AML-193 (cell line): ENCODE data around the gene SLC23A3.

Source experiments
- DNase-seq, 2 experiments: peaks; one replicate each; lab custom pipeline; 2025; lab: John Stamatoyannopoulos, UW

SLC23A3 gene

DNA sequence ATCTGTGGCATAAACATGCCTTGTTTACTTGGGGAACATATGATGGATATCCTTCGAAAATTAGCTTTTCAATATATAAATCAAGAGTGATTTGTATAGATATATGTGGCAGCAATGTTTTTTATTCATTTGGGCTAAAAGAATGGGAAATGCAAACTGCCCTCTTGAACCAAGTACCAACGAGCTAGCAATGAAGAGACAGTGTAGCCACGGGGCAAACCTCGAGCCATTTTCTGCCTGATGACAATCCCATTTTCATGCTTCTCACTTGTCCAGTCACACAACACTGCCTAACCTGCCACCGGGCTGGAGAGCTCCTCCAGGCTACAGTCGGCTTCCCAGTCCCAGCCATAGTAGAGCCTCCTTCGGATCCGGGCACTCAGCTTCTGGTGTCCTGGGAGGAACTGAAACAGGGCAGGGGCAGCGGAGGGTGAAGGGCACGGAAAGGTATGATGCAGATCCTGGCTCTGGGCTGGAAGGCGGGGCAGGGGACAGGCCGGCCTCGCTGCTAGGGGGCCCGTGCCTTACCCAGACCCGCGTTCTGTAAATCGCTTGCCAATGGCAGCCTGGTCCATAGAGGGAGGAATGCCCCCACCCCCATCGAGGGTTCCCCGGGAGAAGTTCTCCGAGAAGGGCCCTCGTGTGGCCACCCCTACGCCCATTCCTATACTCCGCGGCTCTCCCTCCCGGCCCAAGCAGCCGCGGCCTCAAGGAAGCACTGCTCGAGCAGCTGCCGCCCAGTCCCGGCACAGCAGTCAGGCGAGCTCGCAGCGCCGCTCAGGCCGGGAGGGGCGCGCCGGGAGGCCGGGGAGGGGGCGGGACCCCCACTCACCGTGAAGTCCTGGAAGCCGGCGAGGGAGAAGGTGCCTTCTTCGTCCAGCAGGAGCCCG, 6.3 kb upstream of the SLC23A3 start:
- DNase-seq: no peak

DNA sequence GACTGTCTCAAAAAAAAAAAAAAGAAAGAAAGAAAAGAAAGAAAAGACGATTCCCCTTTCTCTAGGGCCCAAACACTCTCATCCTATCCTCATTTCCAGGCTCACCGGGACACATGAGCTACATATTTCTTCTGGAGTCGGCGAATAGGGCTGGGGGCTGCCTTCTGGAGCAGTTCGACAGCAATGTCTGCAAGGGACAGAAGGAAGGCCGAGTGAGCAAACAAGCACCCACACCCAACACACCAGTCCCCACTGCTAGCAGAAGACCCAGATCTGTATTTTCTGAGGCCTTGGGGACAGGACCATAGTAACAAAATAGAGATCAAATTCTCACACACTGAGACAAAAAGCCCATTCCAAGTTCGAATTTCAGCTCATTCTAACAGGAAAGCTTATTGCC, 5.7 kb upstream of the SLC23A3 start:
- no peak for DNase-seq

DNA sequence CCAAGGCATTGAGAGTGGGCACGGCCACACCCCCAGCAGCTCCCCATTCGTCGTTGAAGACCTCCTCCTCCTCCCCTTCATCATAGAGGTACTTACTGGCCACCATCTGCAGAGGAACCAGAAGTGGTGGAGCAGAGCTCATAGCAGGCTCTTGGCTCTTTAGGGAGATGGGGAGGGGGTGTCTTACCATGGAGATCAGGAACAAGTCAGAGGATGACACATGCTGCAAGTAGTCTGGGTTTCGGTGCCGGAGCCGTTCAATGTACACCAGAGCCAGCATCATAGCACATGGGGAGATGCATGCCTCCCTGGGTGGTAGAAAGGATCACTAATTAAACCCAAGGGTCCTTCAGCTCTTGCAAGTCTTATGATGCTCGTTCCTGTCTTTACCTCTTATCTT, 5.0 kb upstream of the SLC23A3 start:
- DNase-seq: no peak

DNA sequence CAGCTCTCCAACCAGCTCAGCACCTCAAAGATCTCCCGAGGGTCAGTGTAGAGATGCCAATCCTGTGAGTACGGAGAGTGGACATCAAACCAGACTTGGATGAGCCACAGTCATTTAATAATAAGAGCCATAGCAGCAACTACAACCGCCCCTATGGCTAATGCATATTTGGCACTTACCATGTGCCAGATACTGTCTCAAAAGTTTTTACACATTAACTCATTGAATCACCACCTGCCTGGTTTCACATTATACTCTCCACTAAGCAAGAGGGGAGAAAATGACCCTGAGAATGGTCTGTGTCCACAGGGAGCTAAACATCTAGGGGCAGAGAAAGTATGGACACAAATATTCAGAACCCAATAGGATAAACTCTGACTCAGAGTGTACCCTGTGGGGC, 4.3 kb upstream of the SLC23A3 start:
- no peak for DNase-seq

DNA sequence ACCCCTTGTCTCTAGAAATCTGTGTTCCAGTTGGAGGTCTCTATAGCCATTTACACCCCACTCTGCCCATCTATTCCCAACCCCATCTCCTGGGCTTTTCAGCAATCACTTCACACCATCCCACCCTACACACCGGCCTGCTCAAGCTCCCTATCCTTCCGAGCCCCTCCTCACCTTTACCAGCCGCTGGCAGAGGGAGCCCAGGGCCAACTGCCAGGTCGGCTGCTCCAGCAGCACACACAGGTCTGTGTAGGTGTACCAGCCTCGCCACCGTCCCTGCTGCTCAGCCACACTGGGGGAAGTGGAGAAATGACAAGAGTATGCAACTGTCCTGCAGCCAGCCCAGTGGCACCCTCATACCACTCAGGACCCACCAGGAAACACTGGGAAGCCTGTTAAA, 3.3 kb upstream of the SLC23A3 start:
- DNase-seq: no peak

DNA sequence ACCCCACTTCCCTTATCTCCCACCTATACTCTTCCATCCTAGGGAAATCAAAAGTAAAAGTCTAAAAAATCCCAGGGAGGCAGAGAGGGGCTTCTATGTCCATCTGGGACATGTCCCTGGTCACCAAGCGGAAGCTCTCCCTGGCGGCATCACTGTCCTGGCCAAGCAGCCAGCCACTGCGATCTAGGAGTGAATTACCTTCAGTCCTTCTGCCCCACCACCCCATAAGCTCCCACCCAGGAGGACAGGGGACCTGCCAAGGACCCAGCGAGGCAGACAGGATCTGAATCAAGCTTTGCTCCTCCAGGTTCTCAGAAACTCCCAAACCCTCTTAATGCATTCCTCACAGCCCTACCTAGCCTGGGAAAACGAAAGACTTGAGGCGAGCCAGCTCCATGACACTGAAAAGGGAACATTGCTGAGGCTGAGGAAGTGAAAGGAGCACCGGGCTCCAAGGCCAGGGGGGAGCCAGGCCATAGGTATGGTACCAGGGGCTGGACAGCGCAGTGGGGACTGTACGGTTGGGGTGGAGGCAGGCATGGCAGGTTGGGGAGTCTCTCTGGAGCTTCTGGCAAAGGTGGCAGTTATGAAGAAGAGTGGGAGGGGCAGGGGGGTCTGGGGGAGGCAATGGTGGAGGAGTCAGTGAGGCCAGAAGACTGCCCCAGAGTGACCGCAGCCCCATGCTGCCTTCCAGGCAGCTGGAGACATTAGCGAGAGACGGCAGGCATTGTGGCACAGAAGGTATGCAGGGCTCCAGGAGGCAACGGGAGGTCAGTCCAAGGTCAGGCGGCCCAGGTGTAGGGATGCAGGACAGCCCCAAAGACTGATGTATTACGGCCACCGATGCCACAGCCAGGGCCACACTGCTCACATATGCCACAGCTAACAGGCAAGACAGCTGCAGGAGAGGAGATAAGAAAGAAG, 2.7 kb upstream of the SLC23A3 start:
- DNase-seq: no peak

DNA sequence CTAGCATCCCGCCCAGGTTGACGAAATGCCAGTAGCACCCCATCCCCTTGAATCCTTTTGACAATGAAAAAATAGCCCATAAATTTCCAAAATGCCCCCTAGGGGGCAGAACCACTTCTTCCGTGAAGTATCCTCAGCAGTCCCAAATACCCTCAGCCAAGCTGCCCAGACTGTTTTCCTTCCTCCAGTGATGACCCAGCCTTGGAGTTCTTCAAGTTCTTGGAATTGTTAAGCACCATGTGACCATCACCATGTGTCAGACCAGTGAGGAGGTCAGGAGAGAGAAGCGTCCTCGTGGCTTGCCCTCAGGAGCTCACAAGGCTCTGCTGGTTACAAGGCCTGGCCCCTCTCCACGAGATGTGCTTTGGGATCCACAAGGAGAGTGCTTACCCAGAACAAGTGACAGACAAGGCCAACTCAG, 1.4 kb upstream of the SLC23A3 start:
- peak; percentile 25 to 27 for DNase-seq

DNA sequence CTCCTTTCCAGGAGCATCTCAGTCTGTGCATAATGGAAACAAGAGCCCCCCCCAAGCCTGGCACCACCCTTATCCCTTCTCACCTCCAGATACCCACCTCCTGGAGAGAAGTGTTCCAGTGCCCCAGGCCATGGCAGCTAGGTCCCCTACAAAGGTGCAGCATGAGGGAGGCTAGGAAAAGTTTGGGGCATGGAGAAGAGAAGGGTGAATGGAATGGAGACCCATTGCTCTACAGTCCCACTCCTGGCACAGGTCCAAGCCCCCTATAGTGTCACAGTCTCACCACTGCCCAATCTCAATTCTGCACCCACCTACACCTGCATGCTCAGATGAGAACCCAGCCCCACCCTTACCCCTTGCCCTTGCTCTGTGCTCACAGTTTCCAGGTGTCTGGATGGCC, 897 bp downstream of the SLC23A3 start:
- DNase-seq: no peak

DNA sequence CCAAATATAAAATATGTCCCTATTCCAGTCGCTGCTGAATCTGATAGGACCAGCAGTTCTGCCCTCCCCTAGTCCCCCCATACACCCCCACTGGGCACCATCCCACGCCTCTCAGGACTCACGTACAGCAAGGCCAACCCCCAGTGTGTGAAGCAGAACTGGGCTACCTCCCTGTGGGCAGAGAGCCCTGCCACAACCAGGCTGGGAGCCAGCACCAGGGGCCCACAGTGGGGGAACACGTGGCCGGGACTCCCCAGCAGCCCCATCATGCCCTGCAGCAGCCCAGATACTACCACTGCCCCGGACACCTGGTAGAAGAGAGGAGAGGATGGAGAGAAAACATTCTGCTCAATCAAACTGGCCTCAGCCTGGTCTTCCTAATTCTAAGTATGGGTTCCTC, 1.3 kb downstream of the SLC23A3 start:
- no peak for DNase-seq

DNA sequence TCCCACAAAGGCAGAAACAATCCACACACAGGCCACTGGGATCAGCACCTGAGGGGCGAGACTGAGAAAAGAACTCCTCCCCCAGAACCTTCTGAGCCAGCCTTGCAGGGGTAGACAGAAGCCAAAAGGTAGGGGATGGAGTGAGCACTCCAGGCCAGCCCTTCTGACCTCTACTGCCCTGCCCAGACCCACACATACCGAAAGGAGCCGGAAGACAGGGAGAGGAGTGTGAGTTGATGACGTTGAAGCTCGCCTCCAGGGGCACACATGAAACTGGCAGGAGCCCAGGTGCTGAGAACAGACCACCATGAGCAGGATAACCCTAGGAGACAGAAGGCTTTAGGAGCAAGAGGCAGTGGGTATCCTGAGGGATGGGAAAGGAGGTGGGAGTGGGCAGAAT, 1.8 kb downstream of the SLC23A3 start:
- DNase-seq: no peak

DNA sequence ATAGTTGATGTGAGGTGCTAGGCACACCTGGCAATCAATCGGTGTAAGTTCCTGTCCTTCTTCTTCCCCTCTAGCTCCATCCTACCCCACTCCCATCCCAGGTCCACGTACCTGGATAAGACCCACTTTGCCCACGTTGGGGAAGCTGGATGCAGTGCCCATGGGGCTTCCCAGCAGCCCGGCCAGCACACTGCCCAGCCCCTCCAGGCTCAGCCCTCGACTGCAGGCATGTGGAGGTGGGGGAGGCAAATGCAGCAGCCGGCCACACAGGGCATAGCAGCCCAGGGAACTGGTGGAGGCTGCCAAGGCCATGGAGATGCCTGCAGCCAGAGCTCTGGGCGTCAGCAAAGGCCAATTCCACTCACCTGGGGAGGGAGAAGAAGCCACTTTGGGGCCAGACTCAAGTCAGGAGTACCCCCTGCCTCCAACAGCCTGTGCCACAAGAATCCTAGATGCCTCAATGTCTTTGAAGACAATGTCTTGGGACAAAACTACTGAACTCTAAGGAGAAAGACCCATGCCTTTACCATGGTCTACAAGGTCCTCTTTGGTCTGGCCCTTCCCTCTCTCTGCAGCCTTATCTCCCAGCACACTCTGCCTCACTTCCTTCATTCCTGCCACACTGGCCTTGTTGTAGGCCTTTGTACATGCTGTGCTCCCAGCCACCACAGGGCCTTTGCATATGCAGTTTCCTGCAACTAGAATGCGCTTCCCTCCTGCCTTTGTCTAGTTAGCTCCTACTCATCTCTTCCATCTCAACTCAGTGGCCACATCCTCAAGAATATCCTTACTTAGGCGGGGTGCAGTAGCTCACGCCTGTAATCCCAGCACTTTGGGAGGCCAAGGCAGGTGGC, 4.5 kb downstream of the SLC23A3 start:
- DNase-seq: no peak

DNA sequence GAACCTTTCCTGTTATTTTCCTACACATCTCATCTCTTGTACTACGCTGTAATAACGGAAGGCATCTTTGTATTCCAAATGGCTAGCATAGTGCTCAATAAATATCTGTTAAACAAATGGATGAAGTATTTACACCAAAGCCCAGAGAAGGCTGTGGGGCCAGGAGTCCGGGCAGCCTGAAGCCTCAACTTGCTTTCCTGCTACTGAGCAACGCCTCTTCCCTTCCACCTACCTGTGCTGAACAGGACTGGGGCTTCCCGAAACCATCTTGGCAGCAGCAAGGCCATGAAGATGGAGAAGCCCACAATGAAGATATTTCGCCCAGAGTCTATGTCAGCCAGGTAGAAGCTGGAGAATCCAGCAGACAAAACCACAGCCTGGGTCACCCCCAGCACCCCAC, 6.7 kb downstream of the SLC23A3 start:
- no peak for DNase-seq

DNA sequence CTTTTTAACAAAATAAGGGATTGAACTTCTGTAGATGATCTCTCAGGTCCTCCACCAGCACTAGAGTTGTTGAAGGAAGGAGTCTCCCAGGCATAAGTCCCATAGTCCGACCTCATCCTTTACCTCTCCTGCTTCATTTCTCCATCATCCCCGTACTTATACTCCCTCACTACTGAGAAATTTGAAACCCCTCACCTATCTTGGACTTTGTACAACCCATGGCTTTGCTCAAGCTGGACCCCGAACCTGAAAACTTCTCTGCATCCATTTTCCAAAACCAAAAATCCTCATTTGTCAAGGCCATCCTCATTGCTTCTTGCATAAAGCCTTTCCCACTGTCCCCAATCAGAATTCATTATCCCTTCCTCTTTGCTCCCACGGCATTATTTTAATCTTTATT, 8.7 kb downstream of the SLC23A3 start:
- no peak for DNase-seq

DNA sequence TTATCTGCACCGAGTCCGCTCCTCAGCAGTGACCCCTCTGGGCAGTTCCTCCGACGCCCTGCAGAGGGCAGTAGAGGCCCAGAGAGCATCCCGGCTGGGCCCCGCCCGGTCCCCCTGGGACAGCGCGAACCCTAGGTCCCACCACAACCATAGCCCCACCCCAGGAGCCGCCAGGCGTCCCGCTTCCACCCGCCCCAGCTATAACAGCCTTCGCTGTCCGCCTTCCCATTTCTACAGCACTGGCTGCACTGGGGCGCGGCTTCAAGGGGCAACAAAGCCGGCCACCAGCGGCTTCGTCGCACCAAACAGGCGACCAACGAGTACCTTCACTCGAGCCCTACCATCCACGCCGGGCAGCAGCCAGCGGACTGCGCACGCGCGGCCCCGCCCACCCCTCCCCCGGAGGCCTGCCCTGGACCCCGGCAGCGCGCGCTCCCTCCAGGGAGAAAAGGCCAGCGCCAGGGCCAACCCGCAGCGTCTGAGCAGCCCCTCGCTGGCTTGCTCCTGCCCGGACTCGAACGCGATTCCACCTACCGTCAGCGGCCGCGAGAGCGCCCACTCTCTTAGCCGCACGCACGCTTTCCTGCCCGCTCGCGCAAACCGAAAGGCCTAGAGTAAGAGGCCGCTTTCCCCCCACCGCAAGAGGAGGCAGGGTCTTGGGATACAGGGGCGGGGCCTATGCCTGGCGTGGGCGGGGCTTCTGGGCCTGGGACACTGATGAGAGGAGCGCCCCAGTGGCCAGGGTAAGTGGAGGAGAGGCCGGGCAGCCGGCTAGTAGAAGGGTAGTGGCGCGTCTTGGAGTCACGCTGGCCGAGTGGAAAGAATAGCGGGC, 9.4 kb downstream of the SLC23A3 start, which contains the start of gene NHEJ1:
Gene NHEJ1 (minus strand): TSS at position 630 of the 832 bp plus-strand sequence. CDS start 2,453 bp downstream, outside the sequence.
- DNase-seq: peak; percentile 78 to 89

DNA sequence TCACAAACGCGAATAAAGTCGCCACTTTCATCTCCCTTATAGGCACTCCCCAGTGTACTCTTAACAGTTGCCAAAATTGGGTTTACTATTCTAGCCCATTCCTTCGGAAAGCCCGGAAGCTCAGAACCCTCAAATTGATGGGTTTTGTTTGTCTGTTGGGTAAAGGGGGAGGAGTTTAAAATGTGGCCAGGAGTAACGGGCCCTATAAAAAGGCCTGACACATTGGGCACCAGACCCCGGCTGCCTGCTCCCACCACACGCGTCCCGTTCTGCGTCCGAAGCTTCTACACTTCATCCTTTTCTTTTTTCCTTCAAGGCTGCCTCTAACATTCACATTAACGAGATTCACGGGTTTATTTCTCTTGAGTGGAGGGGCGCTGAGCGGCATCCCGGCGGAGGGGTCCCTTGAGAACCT, 10.1 kb downstream of the SLC23A3 start:
- DNase-seq: no peak

DNA sequence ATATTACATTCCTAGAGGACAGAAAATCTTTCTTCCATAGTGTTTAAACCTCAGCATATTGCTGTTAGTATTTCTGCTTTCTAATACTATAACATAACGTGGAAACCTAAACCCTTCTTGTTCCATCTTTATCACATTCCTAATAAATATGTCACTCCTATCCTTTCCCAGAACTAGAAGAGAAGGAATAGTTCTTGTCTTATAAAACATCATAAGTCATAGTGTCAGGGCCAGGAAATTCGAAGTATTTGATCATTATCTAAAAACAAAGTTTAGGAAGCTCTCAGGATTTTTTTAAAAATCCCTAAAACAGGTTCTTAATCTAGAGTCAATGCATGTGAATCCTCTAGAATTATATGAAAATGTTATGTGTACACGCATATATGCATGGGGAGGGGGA, 11.2 kb downstream of the SLC23A3 start:
- no peak for DNase-seq

DNA sequence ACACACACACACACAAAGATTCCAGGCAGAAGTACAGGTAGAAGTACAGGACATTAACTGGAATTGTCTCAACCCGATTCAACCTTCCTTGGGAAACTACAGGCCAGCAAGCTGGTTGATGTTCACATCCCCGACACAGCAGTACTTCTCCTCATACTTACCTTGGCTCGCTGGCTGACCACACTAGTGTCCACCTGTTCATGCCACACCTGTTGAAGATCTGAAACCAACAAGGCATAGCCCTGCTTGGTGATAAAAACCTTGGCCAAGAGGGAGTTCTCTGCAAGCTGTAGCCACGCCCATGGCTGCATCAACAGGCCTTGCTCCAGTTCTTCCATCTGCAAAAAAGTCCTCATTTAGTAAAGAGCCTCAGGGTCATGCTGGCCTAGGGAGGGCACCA, 11.8 kb downstream of the SLC23A3 start:
- no peak for DNase-seq

DNA sequence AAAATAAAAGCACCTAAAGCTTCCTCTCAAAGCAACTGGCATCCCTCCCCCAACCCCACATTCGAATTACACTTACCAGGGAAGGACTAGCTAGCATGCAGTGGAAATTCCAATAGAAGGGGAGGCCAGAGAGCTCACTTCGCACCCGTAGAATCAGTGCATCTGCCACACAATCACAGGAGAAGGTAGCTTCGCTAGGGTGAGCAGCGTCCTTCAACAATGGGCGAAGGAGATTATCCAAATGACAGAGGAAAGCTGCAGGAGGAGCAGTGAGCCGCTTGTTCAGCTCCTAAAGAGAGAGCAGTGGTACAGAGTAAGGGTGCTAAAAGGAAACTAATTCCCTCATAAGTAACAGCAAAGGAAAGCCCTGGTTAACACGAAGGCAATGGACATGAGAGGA, 12.4 kb downstream of the SLC23A3 start:
- DNase-seq: no peak

DNA sequence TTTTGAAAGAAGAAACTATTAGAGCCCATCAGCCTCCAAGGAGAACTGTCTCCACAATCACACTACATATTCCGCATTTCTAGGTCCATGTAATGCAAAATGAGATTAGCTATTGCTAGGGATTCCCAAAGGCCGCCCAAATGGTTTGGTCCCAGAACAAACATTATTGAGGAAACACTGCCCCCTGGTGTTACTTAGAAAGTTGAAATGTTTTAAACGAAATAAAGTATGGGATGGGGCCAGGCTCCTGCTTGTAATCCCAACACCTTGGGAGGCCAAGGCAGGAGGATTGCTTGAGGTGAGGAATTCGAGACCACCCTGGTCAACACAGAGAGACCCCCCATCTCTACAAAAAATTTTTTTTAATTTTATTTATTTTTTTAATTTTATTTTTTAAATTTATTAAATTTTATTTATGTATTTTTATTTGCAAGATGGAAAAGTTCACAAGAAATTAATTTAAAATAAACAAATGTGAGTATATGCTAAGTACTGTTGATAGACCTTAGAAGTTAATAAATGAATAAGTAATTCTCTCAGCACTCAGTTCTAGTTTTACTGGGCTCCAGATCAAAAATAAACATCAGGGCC, 14.7 kb downstream of the SLC23A3 start:
- DNase-seq: peak; percentile 72 to 76

DNA sequence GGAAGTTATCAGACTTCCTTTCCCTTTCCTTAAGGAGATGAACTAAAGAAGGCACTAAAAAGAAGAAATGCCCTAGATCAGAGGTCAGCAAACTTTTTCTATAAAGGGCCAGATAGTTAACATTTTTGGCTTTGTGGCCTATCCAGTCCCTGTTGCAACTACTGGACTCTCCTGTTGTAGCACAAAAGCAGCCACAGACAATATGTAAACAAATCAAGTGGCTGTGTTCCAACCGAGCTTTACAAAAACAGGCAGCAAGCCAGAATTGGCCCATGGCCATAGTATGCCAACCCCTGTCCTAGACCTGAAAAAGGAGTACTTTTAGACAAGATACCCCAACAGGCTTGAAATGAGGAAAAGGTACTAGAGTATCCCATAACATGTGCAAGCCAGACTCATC, 20.2 kb downstream of the SLC23A3 start:
- DNase-seq: no peak

DNA sequence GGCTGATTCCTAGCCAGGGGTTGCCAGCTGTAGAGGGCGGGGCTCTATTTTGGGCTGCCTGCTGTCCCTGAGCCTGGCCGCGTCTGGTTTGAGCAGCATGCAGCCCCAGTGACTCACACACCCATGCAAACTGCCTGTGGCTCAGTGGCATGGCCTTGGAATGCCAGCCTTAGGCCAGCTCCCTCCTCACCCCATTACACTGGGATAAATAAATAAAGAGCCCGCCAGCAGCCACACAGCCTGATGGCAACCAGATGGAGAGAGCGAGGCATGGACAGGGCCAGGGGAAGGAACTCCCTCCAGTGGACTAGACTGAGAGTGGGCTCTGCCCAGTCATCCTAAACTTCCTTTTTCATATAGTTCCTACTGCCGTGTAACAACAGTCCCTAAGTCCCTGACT, 27.5 kb downstream of the SLC23A3 start:
- no peak for DNase-seq
